Neural cell (in vitro differentiated cells): Measurements from ENCODE around the gene USH1C.

ENCODE experiments used
- EP300 ChIP-seq: fragments of 450-650 bp; conservative IDR thresholded peaks from 2 replicates; pipeline ENCODE4 v1.6.1; 2014; ENCODE audit warnings: antibody characterized with exemption, mild to moderate bottlenecking, moderate library complexity; ENCODE audit not compliant: poor library complexity, severe bottlenecking
- EZH2 ChIP-seq: fragments of 200-600, 300-800 bp; shearing (Covaris generic), sonication (generic); IDR thresholded peaks from 2 replicates; pipeline ENCODE4 v1.6.1; 2014; ENCODE audit warnings: antibody characterized with exemption, low read length, borderline replicate concordance, mild to moderate bottlenecking; ENCODE audit not compliant: insufficient read depth, poor library complexity, severe bottlenecking
- POLR2AphosphoS5 ChIP-seq: IDR thresholded peaks from 2 replicates; pipeline ENCODE4 v1.6.1; 2012
- RAD21 ChIP-seq: fragments of 450-650 bp; conservative IDR thresholded peaks from 2 replicates; pipeline ENCODE4 v1.6.1; 2014; ENCODE audit warnings: antibody characterized with exemption, mild to moderate bottlenecking, moderate library complexity
- SMC3 ChIP-seq: fragments of 450-650 bp; conservative IDR thresholded peaks from 2 replicates; pipeline ENCODE4 v1.6.1; 2014; ENCODE audit warnings: antibody characterized with exemption, mild to moderate bottlenecking, moderate library complexity; ENCODE audit not compliant: poor library complexity
- TAF1 ChIP-seq: IDR thresholded peaks from 2 replicates; pipeline ENCODE4 v1.6.1; 2012; ENCODE audit warnings: low read depth
- TF ChIP-seq, protein P1 (sequence below): fragments of 450-650 bp; IDR thresholded peaks from 2 replicates; pipeline ENCODE4 v1.5.1; 2014; ENCODE audit warnings: antibody characterized with exemption, mild to moderate bottlenecking, moderate library complexity; ENCODE audit not compliant: poor library complexity, severe bottlenecking
- TF ChIP-seq, protein P2 (sequence below): IDR thresholded peaks from 2 replicates; pipeline ENCODE4 v1.6.1; 2012; ENCODE audit warnings: borderline replicate concordance

DNA sequence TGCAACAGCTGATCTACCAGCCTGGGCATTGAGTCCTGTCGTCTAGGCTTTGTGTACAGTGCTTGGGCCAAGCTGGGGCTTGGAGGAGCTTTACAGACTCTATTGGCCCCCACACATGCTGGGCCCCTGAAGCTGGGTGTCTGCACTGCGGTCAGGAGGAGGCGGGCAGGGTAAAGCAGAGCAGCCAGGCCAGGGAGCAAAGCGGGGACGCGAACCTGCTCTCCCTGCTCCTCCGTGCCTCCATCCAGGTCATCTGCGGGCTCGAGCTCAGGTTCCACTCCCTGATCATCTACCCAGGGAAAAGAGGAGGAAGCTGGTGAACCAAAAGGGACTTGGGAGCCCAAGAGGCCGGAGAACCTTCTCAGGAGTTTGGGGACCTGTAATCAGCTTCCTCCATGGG, 27.0 kb downstream of the USH1C start:
- TF ChIP-seq POLR2AphosphoS5: no peak
- TF ChIP-seq, protein P1, sequence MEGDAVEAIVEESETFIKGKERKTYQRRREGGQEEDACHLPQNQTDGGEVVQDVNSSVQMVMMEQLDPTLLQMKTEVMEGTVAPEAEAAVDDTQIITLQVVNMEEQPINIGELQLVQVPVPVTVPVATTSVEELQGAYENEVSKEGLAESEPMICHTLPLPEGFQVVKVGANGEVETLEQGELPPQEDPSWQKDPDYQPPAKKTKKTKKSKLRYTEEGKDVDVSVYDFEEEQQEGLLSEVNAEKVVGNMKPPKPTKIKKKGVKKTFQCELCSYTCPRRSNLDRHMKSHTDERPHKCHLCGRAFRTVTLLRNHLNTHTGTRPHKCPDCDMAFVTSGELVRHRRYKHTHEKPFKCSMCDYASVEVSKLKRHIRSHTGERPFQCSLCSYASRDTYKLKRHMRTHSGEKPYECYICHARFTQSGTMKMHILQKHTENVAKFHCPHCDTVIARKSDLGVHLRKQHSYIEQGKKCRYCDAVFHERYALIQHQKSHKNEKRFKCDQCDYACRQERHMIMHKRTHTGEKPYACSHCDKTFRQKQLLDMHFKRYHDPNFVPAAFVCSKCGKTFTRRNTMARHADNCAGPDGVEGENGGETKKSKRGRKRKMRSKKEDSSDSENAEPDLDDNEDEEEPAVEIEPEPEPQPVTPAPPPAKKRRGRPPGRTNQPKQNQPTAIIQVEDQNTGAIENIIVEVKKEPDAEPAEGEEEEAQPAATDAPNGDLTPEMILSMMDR: no peak
- no peak for TF ChIP-seq EP300
- no peak for TF ChIP-seq TAF1
- TF ChIP-seq, protein P2, sequence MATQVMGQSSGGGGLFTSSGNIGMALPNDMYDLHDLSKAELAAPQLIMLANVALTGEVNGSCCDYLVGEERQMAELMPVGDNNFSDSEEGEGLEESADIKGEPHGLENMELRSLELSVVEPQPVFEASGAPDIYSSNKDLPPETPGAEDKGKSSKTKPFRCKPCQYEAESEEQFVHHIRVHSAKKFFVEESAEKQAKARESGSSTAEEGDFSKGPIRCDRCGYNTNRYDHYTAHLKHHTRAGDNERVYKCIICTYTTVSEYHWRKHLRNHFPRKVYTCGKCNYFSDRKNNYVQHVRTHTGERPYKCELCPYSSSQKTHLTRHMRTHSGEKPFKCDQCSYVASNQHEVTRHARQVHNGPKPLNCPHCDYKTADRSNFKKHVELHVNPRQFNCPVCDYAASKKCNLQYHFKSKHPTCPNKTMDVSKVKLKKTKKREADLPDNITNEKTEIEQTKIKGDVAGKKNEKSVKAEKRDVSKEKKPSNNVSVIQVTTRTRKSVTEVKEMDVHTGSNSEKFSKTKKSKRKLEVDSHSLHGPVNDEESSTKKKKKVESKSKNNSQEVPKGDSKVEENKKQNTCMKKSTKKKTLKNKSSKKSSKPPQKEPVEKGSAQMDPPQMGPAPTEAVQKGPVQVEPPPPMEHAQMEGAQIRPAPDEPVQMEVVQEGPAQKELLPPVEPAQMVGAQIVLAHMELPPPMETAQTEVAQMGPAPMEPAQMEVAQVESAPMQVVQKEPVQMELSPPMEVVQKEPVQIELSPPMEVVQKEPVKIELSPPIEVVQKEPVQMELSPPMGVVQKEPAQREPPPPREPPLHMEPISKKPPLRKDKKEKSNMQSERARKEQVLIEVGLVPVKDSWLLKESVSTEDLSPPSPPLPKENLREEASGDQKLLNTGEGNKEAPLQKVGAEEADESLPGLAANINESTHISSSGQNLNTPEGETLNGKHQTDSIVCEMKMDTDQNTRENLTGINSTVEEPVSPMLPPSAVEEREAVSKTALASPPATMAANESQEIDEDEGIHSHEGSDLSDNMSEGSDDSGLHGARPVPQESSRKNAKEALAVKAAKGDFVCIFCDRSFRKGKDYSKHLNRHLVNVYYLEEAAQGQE: no peak
- no peak for TF ChIP-seq SMC3
- no peak for TF ChIP-seq RAD21
- TF ChIP-seq EZH2: no peak
